Hematopoietic multipotent progenitor cell treated with erythropoietin and hydrocortisone succinate and interleukin-3 and kit ligand, for 4 days (in vitro differentiated cells): ENCODE results near the gene BPI.
"Not testable (repeated sequence)": the region's sequence is repeated elsewhere in the genome, so short reads cannot be mapped to it uniquely, and the experiment has no call there.

ENCODE experiments used
- DNase-seq: peaks from one replicate; pipeline ENCODE4 v3.0.0-alpha.2; 2015

BPI gene

GRCh38 chr20:38339521-38339896 lies 35.6 kb downstream of the BPI start:
- DNase-seq: not testable (repeated sequence)

- no peak for DNase-seq
Measured at GRCh38 chr20:38339997-38340396, 36.0 kb downstream of the BPI start.

GRCh38 chr20:38340693-38341092 lies 36.7 kb downstream of the BPI start:
- no peak for DNase-seq

- no peak for DNase-seq
Measured at GRCh38 chr20:38342216-38342615, 38.3 kb downstream of the BPI start.

GRCh38 chr20:38342713-38343310 lies 38.9 kb downstream of the BPI start:
- DNase-seq: peak; percentile 52

- peak; percentile 43 for DNase-seq
Measured at GRCh38 chr20:38343311-38344106, 39.6 kb downstream of the BPI start.

GRCh38 chr20:38344107-38344701 lies 40.2 kb downstream of the BPI start:
- DNase-seq: no peak

GRCh38 chr20:38345643-38346042 lies 41.7 kb downstream of the BPI start:
- DNase-seq: no peak

GRCh38 chr20:38346247-38346651 lies 42.3 kb downstream of the BPI start, which contains the start of gene LBP:
LBP (plus strand) TSS chr20:38346482; CDS start chr20:38346517, 35 bp downstream.
- no peak for DNase-seq

GRCh38 chr20:38346741-38347140 lies 42.8 kb downstream of the BPI start:
- DNase-seq: no peak

- no peak for DNase-seq
Measured at GRCh38 chr20:38349856-38350255, 45.9 kb downstream of the BPI start.

GRCh38 chr20:38350879-38351775 lies 47.2 kb downstream of the BPI start:
- no peak for DNase-seq

- DNase-seq: peak; percentile 12
Measured at GRCh38 chr20:38353316-38353715, 49.4 kb downstream of the BPI start.

- DNase-seq: no peak
Measured at GRCh38 chr20:38354227-38354626, 50.3 kb downstream of the BPI start.

GRCh38 chr20:38355161-38356012 lies 51.4 kb downstream of the BPI start:
- peak; percentile 12 for DNase-seq

GRCh38 chr20:38357653-38358207 lies 53.8 kb downstream of the BPI start:
- DNase-seq: peak; percentile 90

GRCh38 chr20:38358556-38358955 lies 54.6 kb downstream of the BPI start:
- no peak for DNase-seq

GRCh38 chr20:38363004-38363747 lies 59.2 kb downstream of the BPI start:
- no peak for DNase-seq

- DNase-seq: peak; percentile 65
Measured at GRCh38 chr20:38369389-38369788, 65.4 kb downstream of the BPI start.

- DNase-seq: no peak
Measured at GRCh38 chr20:38372806-38373205, 68.8 kb downstream of the BPI start.
